ENCODE data around the gene CD58.

The CD58 gene

GRCh38 chr1:116544588-116545358, 26.1 kb downstream of the CD58 start:
- no peak for DNase-seq (ENCODE audit: low read depth in 2 of 2)

- DNase-seq (ENCODE audit: low read depth in 2 of 2), result no peak
Measured at GRCh38 chr1:116540088-116540487, 30.7 kb downstream of the CD58 start.

GRCh38 chr1:116538544-116538943, 32.3 kb downstream of the CD58 start:
- DNase-seq (ENCODE audit: low read depth in 2 of 2), result no peak

GRCh38 chr1:116537898-116538297, 32.9 kb downstream of the CD58 start:
- no peak for DNase-seq (ENCODE audit: low read depth in 2 of 2)

- DNase-seq (ENCODE audit: low read depth in 2 of 2), result no peak
Measured at GRCh38 chr1:116537040-116537831, 33.6 kb downstream of the CD58 start.

GRCh38 chr1:116534014-116534739, 36.6 kb downstream of the CD58 start:
- DNase-seq (ENCODE audit: low read depth in 2 of 2), result no peak

GRCh38 chr1:116533429-116533820, 37.4 kb downstream of the CD58 start:
- DNase-seq (ENCODE audit: low read depth in 2 of 2), result no peak

GRCh38 chr1:116532671-116533428, 38.0 kb downstream of the CD58 start:
- no peak for DNase-seq (ENCODE audit: low read depth in 2 of 2)

GRCh38 chr1:116531917-116532316, 38.9 kb downstream of the CD58 start:
- no peak for DNase-seq (ENCODE audit: low read depth in 2 of 2)

- no peak for DNase-seq (ENCODE audit: low read depth in 2 of 2)
Measured at GRCh38 chr1:116529681-116530080, 41.1 kb downstream of the CD58 start.

- DNase-seq (ENCODE audit: low read depth in 2 of 2), result no peak
Measured at GRCh38 chr1:116529199-116529631, 41.6 kb downstream of the CD58 start.

- DNase-seq (ENCODE audit: low read depth in 2 of 2), result no peak
Measured at GRCh38 chr1:116528329-116529083, 42.3 kb downstream of the CD58 start.

GRCh38 chr1:116525440-116525839, 45.4 kb downstream of the CD58 start:
- DNase-seq (ENCODE audit: low read depth in 2 of 2), result no peak

GRCh38 chr1:116521186-116521585, 49.6 kb downstream of the CD58 start:
- no peak for DNase-seq (ENCODE audit: low read depth in 2 of 2)

GRCh38 chr1:116518400-116518799, 52.4 kb downstream of the CD58 start:
- DNase-seq (ENCODE audit: low read depth in 2 of 2), result no peak

GRCh38 chr1:116516631-116517030, 54.2 kb downstream of the CD58 start:
- DNase-seq (ENCODE audit: low read depth in 2 of 2), result no peak

- no peak for DNase-seq (ENCODE audit: low read depth in 2 of 2)
Measured at GRCh38 chr1:116515702-116516101, 55.1 kb downstream of the CD58 start.

- DNase-seq (ENCODE audit: low read depth in 2 of 2), result no peak
Measured at GRCh38 chr1:116514708-116515525, 55.9 kb downstream of the CD58 start.

- DNase-seq (ENCODE audit: low read depth in 2 of 2), result no peak
Measured at GRCh38 chr1:116513956-116514355, 56.9 kb downstream of the CD58 start.

GRCh38 chr1:116511459-116512019, 59.3 kb downstream of the CD58 start:
- no peak for DNase-seq (ENCODE audit: low read depth in 2 of 2)
